ENCODE results near the gene NAT14. TPM values are rescaled to one million over a fixed set of nuclear protein-coding genes. Genes with fewer than 3 reads are reported as not detected.

NAT14 gene
- total RNA-seq, 4 donors from 2014 or later = 2.5 to 5.3 (median 4.1) TPM

GRCh38 chr19:55491546-55492360, 6.8 kb downstream of the NAT14 start:
- intact Hi-C loops (cut with DNase I; ENCODE audit: low total_unique reads) = loop anchor here (10.0 kb wide), 1 partner anchor 347 kb away; the partner anchor contains the start of gene TNNT1
- no peak overlapping the region for H3K4me3 ChIP-seq (ENCODE audit: low read depth, poor library complexity, severe bottlenecking)
- DNase-seq (ENCODE audit: low spot score in 2 of 2) = no peak
- 36 to 58% methylated on average over 23 of the region's 24 CpGs for WGBS, 2 donors
- no peak for TF ChIP-seq POLR2A (IDR thresholded peaks at IDR 0.05)
- no peak for TF ChIP-seq CTCF (IDR thresholded peaks at IDR 0.05)

GRCh38 chr19:55492362-55492944, 7.5 kb downstream of the NAT14 start:
- TF ChIP-seq CTCF (IDR thresholded peaks at IDR 0.05) (no peak), POLR2A (IDR thresholded peaks at IDR 0.05) (no peak)
- intact Hi-C loops (cut with DNase I; ENCODE audit: low total_unique reads) = loop anchor here (10.0 kb wide), 1 partner anchor 348 kb away; the partner anchor contains the start of gene TNNT1
- H3K4me3 ChIP-seq (ENCODE audit: low read depth, poor library complexity, severe bottlenecking) = no peak overlapping the region
- 39 to 45% methylated on average over 12 of the region's 12 CpGs for WGBS, 2 donors
- DNase-seq (ENCODE audit: low spot score in 2 of 2) = no peak

- H3K4me3 ChIP-seq (ENCODE audit: low read depth, poor library complexity, severe bottlenecking) = no peak overlapping the region
- intact Hi-C loops (cut with DNase I; ENCODE audit: low total_unique reads) = loop anchor here (10.0 kb wide), 1 partner anchor 348 kb away; the partner anchor contains the start of gene TNNT1
- no peak for TF ChIP-seq CTCF (IDR thresholded peaks at IDR 0.05)
- no peak for TF ChIP-seq POLR2A (IDR thresholded peaks at IDR 0.05)
- 32 to 50% methylated on average over 18 of the region's 18 CpGs for WGBS, 2 donors
- DNase-seq (ENCODE audit: low spot score in 2 of 2) = no peak
Measured at GRCh38 chr19:55493052-55493644, 8.2 kb downstream of the NAT14 start.

- DNase-seq (ENCODE audit: low spot score in 2 of 2) = no peak
- intact Hi-C loops (cut with DNase I; ENCODE audit: low total_unique reads) = loop anchor here (10.0 kb wide), 1 partner anchor 349 kb away; the partner anchor contains the start of gene TNNT1
- WGBS, 2 donors = 26 to 48% methylated on average over 32 to 35 of the region's 38 CpGs
- H3K4me3 ChIP-seq (ENCODE audit: low read depth, poor library complexity, severe bottlenecking) = no peak overlapping the region
- TF ChIP-seq CTCF (IDR thresholded peaks at IDR 0.05) = no peak
- TF ChIP-seq POLR2A (IDR thresholded peaks at IDR 0.05) = no peak
Measured at GRCh38 chr19:55493645-55494171, 8.7 kb downstream of the NAT14 start.

GRCh38 chr19:55494172-55494761, 9.3 kb downstream of the NAT14 start:
- WGBS, 2 donors = 24 to 39% methylated on average over 22 of the region's 22 CpGs
- no peak for DNase-seq (ENCODE audit: low spot score in 2 of 2)
- H3K4me3 ChIP-seq (ENCODE audit: low read depth, poor library complexity, severe bottlenecking) = no peak overlapping the region
- intact Hi-C loops (cut with DNase I; ENCODE audit: low total_unique reads) = loop anchor here (10.0 kb wide), 1 partner anchor 349 kb away; the partner anchor contains the start of gene TNNT1
- TF ChIP-seq POLR2A (IDR thresholded peaks at IDR 0.05) (no peak), CTCF (IDR thresholded peaks at IDR 0.05) (no peak)

Measured in lower leg skin (tissue), 4 donors.